Measurements from ENCODE around the gene ATG7.
"Not testable (repeated sequence)": the region's sequence is repeated elsewhere in the genome, so short reads cannot be mapped to it uniquely, and the experiment has no call there.

The ATG7 gene

GRCh38 chr3:11255537-11255936, 16.7 kb upstream of the ATG7 start:
- not testable (repeated sequence) for DNase-seq

GRCh38 chr3:11258958-11259357, 13.2 kb upstream of the ATG7 start:
- DNase-seq: no peak

GRCh38 chr3:11260460-11260859, 11.7 kb upstream of the ATG7 start:
- no peak for DNase-seq

- DNase-seq: no peak
Observed at GRCh38 chr3:11269007-11269406, 3.2 kb upstream of the ATG7 start.

- DNase-seq: no peak
Observed at GRCh38 chr3:11272906-11273574, 843 bp downstream of the ATG7 start.

GRCh38 chr3:11273891-11274291, 1.7 kb downstream of the ATG7 start:
- DNase-seq: no peak

- no peak for DNase-seq
Observed at GRCh38 chr3:11274566-11275142, 2.5 kb downstream of the ATG7 start.

GRCh38 chr3:11275926-11276325, 3.7 kb downstream of the ATG7 start:
- DNase-seq: no peak

GRCh38 chr3:11276901-11277300, 4.7 kb downstream of the ATG7 start:
- no peak for DNase-seq

- no peak for DNase-seq
Observed at GRCh38 chr3:11282250-11283138, 10.3 kb downstream of the ATG7 start.

GRCh38 chr3:11283139-11283475, 10.9 kb downstream of the ATG7 start:
- no peak for DNase-seq

GRCh38 chr3:11284011-11284410, 11.8 kb downstream of the ATG7 start:
- no peak for DNase-seq

GRCh38 chr3:11285471-11285870, 13.3 kb downstream of the ATG7 start:
- DNase-seq: no peak

GRCh38 chr3:11287404-11287803, 15.2 kb downstream of the ATG7 start:
- no peak for DNase-seq

- no peak for DNase-seq
Observed at GRCh38 chr3:11288021-11288491, 15.9 kb downstream of the ATG7 start.

- peak; percentile 90 for DNase-seq
Observed at GRCh38 chr3:11288786-11289637, 16.8 kb downstream of the ATG7 start.

GRCh38 chr3:11289864-11290263, 17.7 kb downstream of the ATG7 start:
- DNase-seq: no peak

- peak; percentile 32 for DNase-seq
Observed at GRCh38 chr3:11290743-11291680, 18.8 kb downstream of the ATG7 start.

GRCh38 chr3:11291808-11292207, 19.6 kb downstream of the ATG7 start:
- DNase-seq: no peak

- DNase-seq: no peak
Observed at GRCh38 chr3:11297126-11297525, 24.9 kb downstream of the ATG7 start.

GRCh38 chr3:11300970-11301369, 28.8 kb downstream of the ATG7 start:
- DNase-seq: no peak

- no peak for DNase-seq
Observed at GRCh38 chr3:11302444-11302843, 30.2 kb downstream of the ATG7 start.

Data from kidney glomerular epithelial cell (primary cell).